ENCODE results near the gene NRP1.

NRP1 gene

GRCh38 chr10:33279811-33280602 is 54.5 kb downstream of the NRP1 start:
- peaks cover 2% of the 10 kb centered on the region for H3K79me2 ChIP-seq (ENCODE audit: control insufficient read depth, insufficient read depth, low read length, poor library complexity)
- H2BK120ac ChIP-seq (ENCODE audit: insufficient read depth, low read length, poor library complexity), result no peak overlapping the region
- no peak overlapping the region for H3K4ac ChIP-seq (ENCODE audit: low read depth, low read length)
- no peak overlapping the region for H2AK5ac ChIP-seq (ENCODE audit: low read length)
- no peak overlapping the region for H4K8ac ChIP-seq (ENCODE audit: low read depth, low read length)
- no peak overlapping the region for H3K4me2 ChIP-seq (ENCODE audit: low read length)
- no peak overlapping the region for H3K14ac ChIP-seq (ENCODE audit: low read length)
- WGBS (ENCODE audit: extremely low coverage, insufficient coverage, insufficient read length), result no CpG with 5 or more reads among the region's 5 CpGs
- peak in 1 of 2 donors; percentile 38 for DNase-seq
- H2BK12ac ChIP-seq (ENCODE audit: low read length), result no peak overlapping the region
- H3K27ac ChIP-seq (ENCODE audit: low read depth, low read length), result no peak overlapping the region
- H3K23ac ChIP-seq (ENCODE audit: low read length), result no peak overlapping the region
- H3K27me3 ChIP-seq (ENCODE audit: insufficient read depth, low read length), result peaks cover 2% of the 10 kb centered on the region
- no peak overlapping the region for H3K18ac ChIP-seq (ENCODE audit: low read length)
- H3K36me3 ChIP-seq (ENCODE audit: control insufficient read depth in 1 of 2, insufficient read depth in 2 of 2, low read length in 2 of 2), result peaks cover 2 to 3% of the 10 kb centered on the region in 2 experiments
- no peak overlapping the region for H2BK5ac ChIP-seq (ENCODE audit: low read depth, low read length, poor library complexity)
- H4K91ac ChIP-seq (ENCODE audit: low read depth, low read length), result no peak overlapping the region
- no peak overlapping the region for H3K9ac ChIP-seq (ENCODE audit: low read length)
- peaks cover 3% of the 10 kb centered on the region in 2 experiments for H3K4me1 ChIP-seq (ENCODE audit: control insufficient read depth in 1 of 2, insufficient read depth in 2 of 2, low read length in 2 of 2)
- no peak overlapping the region for H3K4me3 ChIP-seq (ENCODE audit: low read depth, low read length)
- H3K79me1 ChIP-seq (ENCODE audit: low read length), result peaks cover 2% of the 10 kb centered on the region
- H3K9me3 ChIP-seq (ENCODE audit: insufficient read depth, low read depth, low read length), result no peaks in the 10 kb centered on the region
- no peak overlapping the region for H4K12ac ChIP-seq (ENCODE audit: low read depth, low read length)
- no peak overlapping the region for H2AFZ ChIP-seq (ENCODE audit: insufficient read depth, low read length, poor library complexity)

DNA sequence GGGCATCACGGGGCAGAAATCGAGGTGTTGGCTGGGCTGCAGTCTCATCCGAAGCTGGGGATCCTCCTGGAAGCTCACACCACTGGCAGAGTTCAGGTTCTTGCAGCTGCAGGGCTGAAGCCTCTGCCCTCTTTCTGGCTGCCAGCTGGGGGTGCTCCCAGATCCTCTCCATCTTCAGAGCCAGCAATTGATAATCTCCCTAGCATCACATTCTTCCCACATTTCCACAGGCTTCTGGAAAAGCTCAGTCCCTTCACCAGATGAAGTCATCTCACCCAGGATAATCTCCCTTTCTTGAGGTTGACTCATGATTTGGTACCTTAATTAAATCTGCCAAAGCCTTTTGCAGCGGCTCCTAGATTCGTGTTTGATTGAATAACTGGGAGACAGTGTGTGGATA is 55.2 kb downstream of the NRP1 start:
- H3K4me1 ChIP-seq (ENCODE audit: control insufficient read depth in 1 of 2, insufficient read depth in 2 of 2, low read length in 2 of 2), result peaks cover 3% of the 10 kb centered on the region in 2 experiments
- H3K27ac ChIP-seq (ENCODE audit: low read depth, low read length), result no peak overlapping the region
- H3K79me2 ChIP-seq (ENCODE audit: control insufficient read depth, insufficient read depth, low read length, poor library complexity), result peaks cover 2% of the 10 kb centered on the region
- H3K18ac ChIP-seq (ENCODE audit: low read length), result no peak overlapping the region
- no peak overlapping the region for H3K9ac ChIP-seq (ENCODE audit: low read length)
- no peak overlapping the region for H2AFZ ChIP-seq (ENCODE audit: insufficient read depth, low read length, poor library complexity)
- H3K9me3 ChIP-seq (ENCODE audit: insufficient read depth, low read depth, low read length), result no peaks in the 10 kb centered on the region
- H3K27me3 ChIP-seq (ENCODE audit: insufficient read depth, low read length), result peaks cover 2% of the 10 kb centered on the region
- H3K4me3 ChIP-seq (ENCODE audit: low read depth, low read length), result no peak overlapping the region
- no peak overlapping the region for H3K4me2 ChIP-seq (ENCODE audit: low read length)
- H3K4ac ChIP-seq (ENCODE audit: low read depth, low read length), result no peak overlapping the region
- H4K8ac ChIP-seq (ENCODE audit: low read depth, low read length), result no peak overlapping the region
- H2AK5ac ChIP-seq (ENCODE audit: low read length), result no peak overlapping the region
- no peak overlapping the region for H3K14ac ChIP-seq (ENCODE audit: low read length)
- no peak overlapping the region for H2BK12ac ChIP-seq (ENCODE audit: low read length)
- DNase-seq, result no peak
- H2BK5ac ChIP-seq (ENCODE audit: low read depth, low read length, poor library complexity), result no peak overlapping the region
- peaks cover 2% of the 10 kb centered on the region for H3K79me1 ChIP-seq (ENCODE audit: low read length)
- no peak overlapping the region for H3K23ac ChIP-seq (ENCODE audit: low read length)
- WGBS (ENCODE audit: extremely low coverage, insufficient coverage, insufficient read length), result no CpG with 5 or more reads among the region's 5 CpGs
- no peak overlapping the region for H4K12ac ChIP-seq (ENCODE audit: low read depth, low read length)
- no peak overlapping the region for H4K91ac ChIP-seq (ENCODE audit: low read depth, low read length)
- no peak overlapping the region for H2BK120ac ChIP-seq (ENCODE audit: insufficient read depth, low read length, poor library complexity)
- peaks cover 2 to 5% of the 10 kb centered on the region in 2 experiments for H3K36me3 ChIP-seq (ENCODE audit: control insufficient read depth in 1 of 2, insufficient read depth in 2 of 2, low read length in 2 of 2)

DNA sequence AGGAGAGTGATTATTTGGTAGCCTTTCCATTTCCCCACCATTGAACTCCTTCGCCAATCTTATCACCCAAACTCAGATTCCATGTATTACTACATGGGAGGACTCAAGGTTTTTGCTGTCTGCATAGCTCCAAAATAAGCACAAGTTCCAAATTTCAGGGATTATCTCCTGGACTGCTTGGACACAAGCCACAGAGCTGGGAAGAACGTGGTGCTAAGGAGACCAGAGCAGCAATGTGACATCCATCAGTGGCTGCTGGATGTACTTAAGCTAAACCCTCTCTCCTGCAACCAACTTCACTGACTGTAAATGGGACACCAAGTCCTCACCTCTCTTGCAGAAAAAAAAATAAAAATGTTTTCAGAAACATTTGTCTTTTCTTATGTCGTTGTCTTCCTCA is 56.3 kb downstream of the NRP1 start:
- Histone ChIP-seq H4K91ac (ENCODE audit: low read depth, low read length) (no peak overlapping the region), H3K79me2 (ENCODE audit: control insufficient read depth, insufficient read depth, low read length, poor library complexity) (peaks cover 2% of the 10 kb centered on the region), H2AK5ac (ENCODE audit: low read length) (no peak overlapping the region), H4K12ac (ENCODE audit: low read depth, low read length) (no peak overlapping the region), H3K27ac (ENCODE audit: low read depth, low read length) (no peak overlapping the region), H4K8ac (ENCODE audit: low read depth, low read length) (no peak overlapping the region), H3K27me3 (ENCODE audit: insufficient read depth, low read length) (peaks cover 2% of the 10 kb centered on the region), H3K9me3 (ENCODE audit: insufficient read depth, low read depth, low read length) (no peaks in the 10 kb centered on the region), H3K18ac (ENCODE audit: low read length) (no peak overlapping the region), H3K4me3 (ENCODE audit: low read depth, low read length) (no peak overlapping the region), H3K23ac (ENCODE audit: low read length) (no peak overlapping the region), H3K14ac (ENCODE audit: low read length) (no peak overlapping the region), H3K4me1 (ENCODE audit: control insufficient read depth in 1 of 2, insufficient read depth in 2 of 2, low read length in 2 of 2) (peaks cover 3% of the 10 kb centered on the region in 2 experiments), H3K79me1 (ENCODE audit: low read length) (peaks cover 2% of the 10 kb centered on the region), H3K4me2 (ENCODE audit: low read length) (no peak overlapping the region), H2AFZ (ENCODE audit: insufficient read depth, low read length, poor library complexity) (no peak overlapping the region), H3K9ac (ENCODE audit: low read length) (no peak overlapping the region), H2BK5ac (ENCODE audit: low read depth, low read length, poor library complexity) (no peak overlapping the region), H2BK12ac (ENCODE audit: low read length) (no peak overlapping the region), H3K36me3 (ENCODE audit: control insufficient read depth in 1 of 2, insufficient read depth in 2 of 2, low read length in 2 of 2) (peaks cover 2 to 8% of the 10 kb centered on the region in 2 experiments), H2BK120ac (ENCODE audit: insufficient read depth, low read length, poor library complexity) (no peak overlapping the region), H3K4ac (ENCODE audit: low read depth, low read length) (no peak overlapping the region)
- no CpG with 5 or more reads among the region's 3 CpGs for WGBS (ENCODE audit: extremely low coverage, insufficient coverage, insufficient read length)
- no peak for DNase-seq

- WGBS (ENCODE audit: extremely low coverage, insufficient coverage, insufficient read length), result no CpG with 5 or more reads among the region's 6 CpGs
- Histone ChIP-seq H3K36me3 (ENCODE audit: control insufficient read depth in 1 of 2, insufficient read depth in 2 of 2, low read length in 2 of 2) (peaks cover 2 to 9% of the 10 kb centered on the region in 2 experiments), H3K79me2 (ENCODE audit: control insufficient read depth, insufficient read depth, low read length, poor library complexity) (peaks cover 2% of the 10 kb centered on the region), H3K27ac (ENCODE audit: low read depth, low read length) (no peak overlapping the region), H3K9ac (ENCODE audit: low read length) (no peak overlapping the region), H2BK120ac (ENCODE audit: insufficient read depth, low read length, poor library complexity) (peak overlapping the region; percentile 38), H3K27me3 (ENCODE audit: insufficient read depth, low read length) (peaks cover 2% of the 10 kb centered on the region), H3K4me3 (ENCODE audit: low read depth, low read length) (no peak overlapping the region), H4K12ac (ENCODE audit: low read depth, low read length) (peak overlapping the region; percentile 74), H4K8ac (ENCODE audit: low read depth, low read length) (peak overlapping the region; percentile 58), H3K23ac (ENCODE audit: low read length) (no peak overlapping the region), H3K9me3 (ENCODE audit: insufficient read depth, low read depth, low read length) (no peaks in the 10 kb centered on the region), H2BK5ac (ENCODE audit: low read depth, low read length, poor library complexity) (peak overlapping the region; percentile 56), H2AFZ (ENCODE audit: insufficient read depth, low read length, poor library complexity) (peak overlapping the region; percentile 61), H3K4me2 (ENCODE audit: low read length) (no peak overlapping the region), H2AK5ac (ENCODE audit: low read length) (peak overlapping the region; percentile 88), H3K14ac (ENCODE audit: low read length) (peak overlapping the region; percentile 56), H3K4ac (ENCODE audit: low read depth, low read length) (peak overlapping the region; percentile 73), H4K91ac (ENCODE audit: low read depth, low read length) (peak overlapping the region; percentile 21), H3K79me1 (ENCODE audit: low read length) (peaks cover 2% of the 10 kb centered on the region), H3K18ac (ENCODE audit: low read length) (peak overlapping the region; percentile 83), H3K4me1 (ENCODE audit: control insufficient read depth in 1 of 2, insufficient read depth in 2 of 2, low read length in 2 of 2) (peaks cover 3% of the 10 kb centered on the region in 2 experiments), H2BK12ac (ENCODE audit: low read length) (peak overlapping the region; percentile 85)
- DNase-seq, result peak; percentile 43 to 67
Measured at GRCh38 chr10:33277135-33277536, 57.3 kb downstream of the NRP1 start.
